Measurements from ENCODE around the gene TRPM1.

Gene TRPM1

GRCh38 chr15:31101262-31102038 is at the start of gene TRPM1:
TSS of gene TRPM1 (minus strand) at chr15:31101725. CDS start at chr15:31081355, 20,370 bp downstream.
- no peak for DNase-seq

GRCh38 chr15:31150732-31151231 is 49.3 kb upstream of the TRPM1 start:
- DNase-seq: no peak

GRCh38 chr15:31149987-31150386 is 48.5 kb upstream of the TRPM1 start:
- DNase-seq: no peak

GRCh38 chr15:31149088-31149505 is 47.6 kb upstream of the TRPM1 start:
- no peak for DNase-seq

GRCh38 chr15:31148297-31149087 is 47.0 kb upstream of the TRPM1 start:
- no peak for DNase-seq

- no peak for DNase-seq
These were observed 46.4 kb upstream of the TRPM1 start for GRCh38 chr15:31147944-31148296.

- DNase-seq: no peak
These were observed 45.9 kb upstream of the TRPM1 start for GRCh38 chr15:31147456-31147855.

GRCh38 chr15:31145271-31145911 is 43.9 kb upstream of the TRPM1 start:
- DNase-seq: no peak

- no peak for DNase-seq
These were observed 40.3 kb upstream of the TRPM1 start for GRCh38 chr15:31141792-31142191.

- no peak for DNase-seq
These were observed 35.2 kb upstream of the TRPM1 start for GRCh38 chr15:31136607-31137328.

GRCh38 chr15:31136016-31136415 is 34.5 kb upstream of the TRPM1 start:
- DNase-seq: no peak

- no peak for DNase-seq
These were observed 34.0 kb upstream of the TRPM1 start for GRCh38 chr15:31135523-31135922.

- DNase-seq: no peak
These were observed 32.4 kb upstream of the TRPM1 start for GRCh38 chr15:31133890-31134289.

GRCh38 chr15:31131853-31132375 is 30.4 kb upstream of the TRPM1 start:
- no peak for DNase-seq

- DNase-seq: no peak
These were observed 29.2 kb upstream of the TRPM1 start for GRCh38 chr15:31130576-31131237.

GRCh38 chr15:31129769-31130303 is 28.3 kb upstream of the TRPM1 start:
- no peak for DNase-seq

GRCh38 chr15:31128919-31129768 is 27.6 kb upstream of the TRPM1 start:
- DNase-seq: peak; percentile 69 to 74

- no peak for DNase-seq
These were observed 27.0 kb upstream of the TRPM1 start for GRCh38 chr15:31128477-31128876.

- no peak for DNase-seq
These were observed 26.2 kb upstream of the TRPM1 start for GRCh38 chr15:31127596-31128261.

- DNase-seq: no peak
These were observed 23.5 kb upstream of the TRPM1 start for GRCh38 chr15:31125061-31125460.
